K562 (cell line): ENCODE data around the gene SV2C. TPM values are rescaled to one million over a fixed set of nuclear protein-coding genes. Genes with fewer than 3 reads are reported as not detected.

Source experiments
- ATAC-seq: fragments of 200-7000 bp; cut with Tn5 transposase; 3 replicates; pipeline ENCODE4 v1.9.1; 2020; ENCODE audit warnings: moderate library complexity
- BruUV-seq: library from RNA; stranded (reverse); fragments of 400-500 nt; replicated peaks from 2 replicates; lab custom pipeline; 2021; lab: Mats Ljungman, UMichigan
- CTCF ChIA-PET: fragments of 300-600 bp; formaldehyde crosslinking; extraction: SDS; loops from one replicate; lab custom pipeline; 2021; ENCODE audit warnings: low intra/inter-chr PET ratio; lab: Yijun Ruan, JAX
- POLR2A ChIA-PET: fragments of 300-600, 350-650 bp; sonication (Branson Sonifier 250); formaldehyde crosslinking; extraction: SDS; loops from one replicate; lab custom pipeline; 2021; ENCODE audit warnings: antibody characterized with exemption, inconsistent platforms; lab: Yijun Ruan, JAX
- DNase-seq, 4 experiments: peaks; one replicate each; pipeline versions ENCODE4 v3.0.0 to v3.0.0-alpha.2; 2011 to 2018; ENCODE audit warnings: low spot score in 3 of 4, mixed read lengths in 3 of 4; ENCODE audit errors: extremely low read depth in 1 of 4
- FAIRE-seq: peaks from 2 replicates; lab custom pipeline; 2011; peaks lifted over from hg19 to GRCh38; lab: Jason Lieb, UNC
- H2AFZ ChIP-seq: 2 replicates; pipeline ENCODE4 v1.6.0; 2011; ENCODE audit warnings: low read depth, low read length, control low read depth, inconsistent platforms
- H3K27ac ChIP-seq: fragments of 200-600 bp; 3 replicates; pipeline ENCODE4 v1.8.0; 2011; ENCODE audit warnings: low read depth, mild to moderate bottlenecking, control low read depth, inconsistent platforms, low read length, moderate library complexity, mixed read lengths; ENCODE audit errors: extremely low read depth
- H3K27me3 ChIP-seq, 2 experiments: fragments of 300-600 bp in 1 of 2; 2 replicates in 1 of 2; 3 replicates in 1 of 2; pipeline versions ENCODE4 v1.6.0 to v1.8.0; 2011; ENCODE audit warnings: inconsistent platforms in 2 of 2, low read length in 2 of 2, mild to moderate bottlenecking in 1 of 2, mixed read lengths in 1 of 2, moderate library complexity in 1 of 2; ENCODE audit not compliant: control insufficient read depth in 2 of 2, insufficient read depth in 2 of 2
- H3K36me3 ChIP-seq: fragments of 300-600 bp; 3 replicates; pipeline ENCODE4 v1.8.0; 2011; ENCODE audit warnings: mild to moderate bottlenecking, low read length, inconsistent platforms; ENCODE audit not compliant: control insufficient read depth, insufficient read depth
- H3K4me1 ChIP-seq, 2 experiments: fragments of 200-600 bp in 1 of 2; replicated peaks in 1 of 2; 2 replicates in 1 of 2; 3 replicates in 1 of 2; pipeline versions ENCODE4 v1.5.1 to v1.8.0; 2011; ENCODE audit warnings: inconsistent platforms in 2 of 2, low read length in 2 of 2, mild to moderate bottlenecking in 1 of 2, mixed read lengths in 1 of 2, moderate library complexity in 1 of 2; ENCODE audit not compliant: control insufficient read depth in 2 of 2, insufficient read depth in 2 of 2
- H3K4me2 ChIP-seq: 2 replicates; pipeline ENCODE4 v1.6.1; 2011; ENCODE audit warnings: low read length, control low read depth, inconsistent platforms, mixed read lengths; ENCODE audit not compliant: insufficient read depth
- H3K4me3 ChIP-seq: fragments of 200-600 bp; sonication (generic), shearing (Covaris generic); 2 replicates; pipeline ENCODE4 v1.5.1; 2016; ENCODE audit warnings: control low read depth, inconsistent platforms
- H3K79me2 ChIP-seq: fragments of 200-600 bp; 3 replicates; pipeline ENCODE4 v1.8.0; 2011; ENCODE audit warnings: low read length, inconsistent platforms; ENCODE audit not compliant: control insufficient read depth, insufficient read depth
- H3K9ac ChIP-seq, 2 experiments: 2 replicates each; pipeline versions ENCODE4 v1.6.0 to v1.6.1; 2011; ENCODE audit warnings: low read depth in 2 of 2, low read length in 2 of 2, control low read depth in 1 of 2, inconsistent platforms in 1 of 2, mild to moderate bottlenecking in 1 of 2, mixed read lengths in 1 of 2; ENCODE audit not compliant: insufficient read depth in 1 of 2
- H3K9me1 ChIP-seq: one replicate; pipeline ENCODE4 v1.6.0; 2011; ENCODE audit warnings: inconsistent platforms, mild to moderate bottlenecking, low read length, moderate library complexity; ENCODE audit not compliant: control insufficient read depth, insufficient read depth
- H3K9me3 ChIP-seq: replicated peaks from 2 replicates; pipeline ENCODE4 v1.5.1; 2011; ENCODE audit warnings: low read depth, low read length, inconsistent platforms; ENCODE audit not compliant: control insufficient read depth, insufficient read depth
- H4K20me1 ChIP-seq: replicated peaks from 2 replicates; pipeline ENCODE4 v1.6.1; 2011; ENCODE audit warnings: low read length, inconsistent platforms, mixed read lengths; ENCODE audit not compliant: control insufficient read depth, insufficient read depth
- FOS ChIP-seq: IDR thresholded peaks from 3 replicates; pipeline ENCODE4 v1.6.1; 2011; ENCODE audit not compliant: insufficient read length; ENCODE audit errors: extremely low read depth
- NR2C1 ChIP-seq, 2 experiments: fragments of 450-650 bp; IDR thresholded peaks; 2 replicates each; pipeline ENCODE4 v1.6.1; 2017; ENCODE audit warnings: mild to moderate bottlenecking in 2 of 2, antibody characterized with exemption in 1 of 2, inconsistent platforms in 1 of 2, missing compliant biosample characterization in 1 of 2, missing genetic modification characterization in 1 of 2
- NR3C1 ChIP-seq: sonication (generic); formaldehyde crosslinking; IDR thresholded peaks from 2 replicates; pipeline ENCODE4 v1.8.1; 2022; ENCODE audit warnings: missing genetic modification reagents
- RFX7 ChIP-seq: fragments of 250-450 bp; sonication (Bioruptor Pico); IDR thresholded peaks from 2 replicates; pipeline ENCODE4 v1.5.1; 2021; ENCODE audit warnings: mild to moderate bottlenecking
- ZNF436 ChIP-seq: fragments of 250-450, 450-650 bp; sonication (Bioruptor Pico); formaldehyde crosslinking; IDR thresholded peaks from 2 replicates; pipeline ENCODE4 v1.7.0; 2020; ENCODE audit warnings: mild to moderate bottlenecking
- WGBS: fragments of 100-300 bp; shearing (Covaris generic); methylation state at CpG from one replicate; pipeline ENCODE4 v1.1.6; 2016; ENCODE audit warnings: low coverage, mixed read lengths; ENCODE audit not compliant: insufficient coverage; ENCODE audit errors: missing lambda C conversion rate; 5-methylcytosine and 5-hydroxymethylcytosine counted together
- in situ Hi-C: fragments of 300-500 bp; cut with MboI; formaldehyde crosslinking; loops from 4 replicates; pipeline ENCODE4 v1.15.0; 2018; ENCODE audit warnings: inconsistent platforms, mixed read lengths
- intact Hi-C: fragments of 100-400 bp; cut with micrococcal nuclease; formaldehyde crosslinking; loops from 2 replicates; pipeline ENCODE4 v1.14.2; 2022
- polyA plus RNA-seq, 8 experiments: library from polyadenylated mRNA; depleted of rRNA in 4 of 8; stranded (reverse) in 5 of 8; unstranded in 3 of 8; fragments of >200 nt; fragmentation: Nextera tagmentation in 2 of 8; fragmentation: Illumina TruSeq in 1 of 8; extraction: Ambion mirVana in 2 of 8; extraction: Trizol in 1 of 8; gene quantifications; 2 replicates each; pipeline versions ENCODE4 v1.2.1 to v1.2.3, GENCODE V29; 2011 to 2014; ENCODE audit warnings: inconsistent platforms in 1 of 8, missing spikeins in 1 of 8
- total RNA-seq, 7 experiments: library from RNA; depleted of rRNA in 6 of 7; stranded (reverse); fragments of >200 nt in 6 of 7; fragmentation: Illumina TruSeq in 2 of 7; extraction: Trizol in 2 of 7; gene quantifications; 2 replicates each; pipeline versions ENCODE4 v1.2.1 to v1.2.3, GENCODE V29; 2011 to 2021; ENCODE audit warnings: low replicate concordance in 1 of 7
- TF ChIP-seq, protein P1 (sequence below): IDR thresholded peaks from 3 replicates; pipeline ENCODE4 v1.6.1; 2011; ENCODE audit warnings: borderline replicate concordance, mild to moderate bottlenecking; ENCODE audit not compliant: insufficient read length, insufficient read depth
- TF ChIP-seq, protein P2 (sequence below): fragments of 200-600 bp; sonication (generic); IDR thresholded peaks from one replicate; pipeline ENCODE4 v1.6.1; 2012; ENCODE audit warnings: mild to moderate bottlenecking, low read depth, low read length, inconsistent platforms
- TF ChIP-seq, protein P3 (sequence below): fragments of 250-450 bp; sonication (Bioruptor Pico); IDR thresholded peaks from 2 replicates; pipeline ENCODE4 v1.8.0; 2022; ENCODE audit warnings: inconsistent platforms

The SV2C gene
- total and polyA plus RNA-seq, 9 of the 15 experiments (the other 6 are each of a cell fraction or from before 2014, with no cell fraction given) = 0.05 TPM; not detected in 8

DNA sequence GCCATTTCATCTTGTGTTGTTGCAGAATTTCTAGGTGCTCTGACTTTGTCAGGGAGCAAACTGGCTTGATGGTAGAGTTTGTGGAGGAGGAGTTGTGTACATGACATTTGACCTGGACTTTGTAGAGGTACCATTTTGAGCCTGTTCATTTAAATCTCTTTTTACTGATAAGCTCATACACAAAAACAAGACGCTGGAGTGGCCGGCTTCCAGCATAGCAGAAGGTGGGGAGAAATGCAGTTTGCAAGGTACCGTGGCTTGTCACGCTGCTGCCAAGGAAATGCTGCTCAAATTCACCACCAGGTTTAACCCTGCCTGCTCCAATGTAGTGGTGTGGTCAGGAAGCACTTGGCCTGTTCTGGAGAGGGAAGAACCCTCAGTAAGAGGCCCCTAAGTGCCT, 301.0 kb downstream of the SV2C start:
- Histone ChIP-seq H3K9ac (peak overlapping the region in 1 of 2 experiments; percentile 38; a peak in 1 of 4 replicates), H3K4me2 (no peak overlapping the region), H3K4me3 (no peak overlapping the region), H3K9me3 (no peaks in the 10 kb centered on the region), H3K4me1 (peaks cover 2 to 15% of the 10 kb centered on the region in 2 experiments; a peak in 3 of 5 replicates), H3K27ac (no peak overlapping the region), H3K9me1 (no peaks in the 10 kb centered on the region), H2AFZ (no peak overlapping the region), H3K27me3 (no peaks in the 10 kb centered on the region), H3K36me3 (no peaks in the 10 kb centered on the region), H3K79me2 (no peaks in the 10 kb centered on the region), H4K20me1 (no peaks in the 10 kb centered on the region)
- no peak for ATAC-seq
- DNase-seq = no peak
- BruUV-seq = no TSS peak
- 15% methylated on average over 3 of the region's 4 CpGs for WGBS
- ChIA-PET CTCF (no interaction called here), POLR2A (interaction anchor here (0.6 to 0.9 kb wide), 3 partner anchors 13 to 69 kb away, joined by 3 read pairs; no protein-coding TSS in a partner anchor)
- in situ Hi-C loops = no loop called here
- no peak for FAIRE-seq
- intact Hi-C loops = no loop called here
- TF ChIP-seq, protein P1, sequence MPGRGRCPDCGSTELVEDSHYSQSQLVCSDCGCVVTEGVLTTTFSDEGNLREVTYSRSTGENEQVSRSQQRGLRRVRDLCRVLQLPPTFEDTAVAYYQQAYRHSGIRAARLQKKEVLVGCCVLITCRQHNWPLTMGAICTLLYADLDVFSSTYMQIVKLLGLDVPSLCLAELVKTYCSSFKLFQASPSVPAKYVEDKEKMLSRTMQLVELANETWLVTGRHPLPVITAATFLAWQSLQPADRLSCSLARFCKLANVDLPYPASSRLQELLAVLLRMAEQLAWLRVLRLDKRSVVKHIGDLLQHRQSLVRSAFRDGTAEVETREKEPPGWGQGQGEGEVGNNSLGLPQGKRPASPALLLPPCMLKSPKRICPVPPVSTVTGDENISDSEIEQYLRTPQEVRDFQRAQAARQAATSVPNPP = no peak
- TF ChIP-seq, protein P2, sequence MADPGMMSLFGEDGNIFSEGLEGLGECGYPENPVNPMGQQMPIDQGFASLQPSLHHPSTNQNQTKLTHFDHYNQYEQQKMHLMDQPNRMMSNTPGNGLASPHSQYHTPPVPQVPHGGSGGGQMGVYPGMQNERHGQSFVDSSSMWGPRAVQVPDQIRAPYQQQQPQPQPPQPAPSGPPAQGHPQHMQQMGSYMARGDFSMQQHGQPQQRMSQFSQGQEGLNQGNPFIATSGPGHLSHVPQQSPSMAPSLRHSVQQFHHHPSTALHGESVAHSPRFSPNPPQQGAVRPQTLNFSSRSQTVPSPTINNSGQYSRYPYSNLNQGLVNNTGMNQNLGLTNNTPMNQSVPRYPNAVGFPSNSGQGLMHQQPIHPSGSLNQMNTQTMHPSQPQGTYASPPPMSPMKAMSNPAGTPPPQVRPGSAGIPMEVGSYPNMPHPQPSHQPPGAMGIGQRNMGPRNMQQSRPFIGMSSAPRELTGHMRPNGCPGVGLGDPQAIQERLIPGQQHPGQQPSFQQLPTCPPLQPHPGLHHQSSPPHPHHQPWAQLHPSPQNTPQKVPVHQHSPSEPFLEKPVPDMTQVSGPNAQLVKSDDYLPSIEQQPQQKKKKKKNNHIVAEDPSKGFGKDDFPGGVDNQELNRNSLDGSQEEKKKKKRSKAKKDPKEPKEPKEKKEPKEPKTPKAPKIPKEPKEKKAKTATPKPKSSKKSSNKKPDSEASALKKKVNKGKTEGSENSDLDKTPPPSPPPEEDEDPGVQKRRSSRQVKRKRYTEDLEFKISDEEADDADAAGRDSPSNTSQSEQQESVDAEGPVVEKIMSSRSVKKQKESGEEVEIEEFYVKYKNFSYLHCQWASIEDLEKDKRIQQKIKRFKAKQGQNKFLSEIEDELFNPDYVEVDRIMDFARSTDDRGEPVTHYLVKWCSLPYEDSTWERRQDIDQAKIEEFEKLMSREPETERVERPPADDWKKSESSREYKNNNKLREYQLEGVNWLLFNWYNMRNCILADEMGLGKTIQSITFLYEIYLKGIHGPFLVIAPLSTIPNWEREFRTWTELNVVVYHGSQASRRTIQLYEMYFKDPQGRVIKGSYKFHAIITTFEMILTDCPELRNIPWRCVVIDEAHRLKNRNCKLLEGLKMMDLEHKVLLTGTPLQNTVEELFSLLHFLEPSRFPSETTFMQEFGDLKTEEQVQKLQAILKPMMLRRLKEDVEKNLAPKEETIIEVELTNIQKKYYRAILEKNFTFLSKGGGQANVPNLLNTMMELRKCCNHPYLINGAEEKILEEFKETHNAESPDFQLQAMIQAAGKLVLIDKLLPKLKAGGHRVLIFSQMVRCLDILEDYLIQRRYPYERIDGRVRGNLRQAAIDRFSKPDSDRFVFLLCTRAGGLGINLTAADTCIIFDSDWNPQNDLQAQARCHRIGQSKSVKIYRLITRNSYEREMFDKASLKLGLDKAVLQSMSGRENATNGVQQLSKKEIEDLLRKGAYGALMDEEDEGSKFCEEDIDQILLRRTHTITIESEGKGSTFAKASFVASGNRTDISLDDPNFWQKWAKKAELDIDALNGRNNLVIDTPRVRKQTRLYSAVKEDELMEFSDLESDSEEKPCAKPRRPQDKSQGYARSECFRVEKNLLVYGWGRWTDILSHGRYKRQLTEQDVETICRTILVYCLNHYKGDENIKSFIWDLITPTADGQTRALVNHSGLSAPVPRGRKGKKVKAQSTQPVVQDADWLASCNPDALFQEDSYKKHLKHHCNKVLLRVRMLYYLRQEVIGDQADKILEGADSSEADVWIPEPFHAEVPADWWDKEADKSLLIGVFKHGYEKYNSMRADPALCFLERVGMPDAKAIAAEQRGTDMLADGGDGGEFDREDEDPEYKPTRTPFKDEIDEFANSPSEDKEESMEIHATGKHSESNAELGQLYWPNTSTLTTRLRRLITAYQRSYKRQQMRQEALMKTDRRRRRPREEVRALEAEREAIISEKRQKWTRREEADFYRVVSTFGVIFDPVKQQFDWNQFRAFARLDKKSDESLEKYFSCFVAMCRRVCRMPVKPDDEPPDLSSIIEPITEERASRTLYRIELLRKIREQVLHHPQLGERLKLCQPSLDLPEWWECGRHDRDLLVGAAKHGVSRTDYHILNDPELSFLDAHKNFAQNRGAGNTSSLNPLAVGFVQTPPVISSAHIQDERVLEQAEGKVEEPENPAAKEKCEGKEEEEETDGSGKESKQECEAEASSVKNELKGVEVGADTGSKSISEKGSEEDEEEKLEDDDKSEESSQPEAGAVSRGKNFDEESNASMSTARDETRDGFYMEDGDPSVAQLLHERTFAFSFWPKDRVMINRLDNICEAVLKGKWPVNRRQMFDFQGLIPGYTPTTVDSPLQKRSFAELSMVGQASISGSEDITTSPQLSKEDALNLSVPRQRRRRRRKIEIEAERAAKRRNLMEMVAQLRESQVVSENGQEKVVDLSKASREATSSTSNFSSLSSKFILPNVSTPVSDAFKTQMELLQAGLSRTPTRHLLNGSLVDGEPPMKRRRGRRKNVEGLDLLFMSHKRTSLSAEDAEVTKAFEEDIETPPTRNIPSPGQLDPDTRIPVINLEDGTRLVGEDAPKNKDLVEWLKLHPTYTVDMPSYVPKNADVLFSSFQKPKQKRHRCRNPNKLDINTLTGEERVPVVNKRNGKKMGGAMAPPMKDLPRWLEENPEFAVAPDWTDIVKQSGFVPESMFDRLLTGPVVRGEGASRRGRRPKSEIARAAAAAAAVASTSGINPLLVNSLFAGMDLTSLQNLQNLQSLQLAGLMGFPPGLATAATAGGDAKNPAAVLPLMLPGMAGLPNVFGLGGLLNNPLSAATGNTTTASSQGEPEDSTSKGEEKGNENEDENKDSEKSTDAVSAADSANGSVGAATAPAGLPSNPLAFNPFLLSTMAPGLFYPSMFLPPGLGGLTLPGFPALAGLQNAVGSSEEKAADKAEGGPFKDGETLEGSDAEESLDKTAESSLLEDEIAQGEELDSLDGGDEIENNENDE = no peak
- no peak for TF ChIP-seq ZNF436 (CRISPR knock-in tag)
- no peak for TF ChIP-seq NR2C1 (IDR thresholded peaks at IDR 0.05)
- TF ChIP-seq NR2C1 (tag; IDR thresholded peaks at IDR 0.05) = peak; percentile 44; the same call in 1 of the 2 replicates
- no peak for TF ChIP-seq NR3C1 (CRISPR knock-in tag)
- TF ChIP-seq, protein P3, sequence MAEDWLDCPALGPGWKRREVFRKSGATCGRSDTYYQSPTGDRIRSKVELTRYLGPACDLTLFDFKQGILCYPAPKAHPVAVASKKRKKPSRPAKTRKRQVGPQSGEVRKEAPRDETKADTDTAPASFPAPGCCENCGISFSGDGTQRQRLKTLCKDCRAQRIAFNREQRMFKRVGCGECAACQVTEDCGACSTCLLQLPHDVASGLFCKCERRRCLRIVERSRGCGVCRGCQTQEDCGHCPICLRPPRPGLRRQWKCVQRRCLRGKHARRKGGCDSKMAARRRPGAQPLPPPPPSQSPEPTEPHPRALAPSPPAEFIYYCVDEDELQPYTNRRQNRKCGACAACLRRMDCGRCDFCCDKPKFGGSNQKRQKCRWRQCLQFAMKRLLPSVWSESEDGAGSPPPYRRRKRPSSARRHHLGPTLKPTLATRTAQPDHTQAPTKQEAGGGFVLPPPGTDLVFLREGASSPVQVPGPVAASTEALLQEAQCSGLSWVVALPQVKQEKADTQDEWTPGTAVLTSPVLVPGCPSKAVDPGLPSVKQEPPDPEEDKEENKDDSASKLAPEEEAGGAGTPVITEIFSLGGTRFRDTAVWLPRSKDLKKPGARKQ (CRISPR knock-in tag) = no peak
- no peak for TF ChIP-seq RFX7
- no peak for TF ChIP-seq FOS
